Peyer's patch (tissue), 4 donors: ENCODE data around the gene NONO.

Experiments
- CTCF ChIP-seq, 6 experiments: fragments of 450-650 bp in 4 of 6; fragments of 200-600 bp in 2 of 6; sonication (generic) in 1 of 6; IDR thresholded peaks; one replicate each; pipeline ENCODE4 v1.5.1; 2017 to 2019; ENCODE audit warnings: antibody characterized with exemption in 6 of 6, mild to moderate bottlenecking in 3 of 6, moderate library complexity in 1 of 6
- POLR2A ChIP-seq, 2 donors: fragments of 450-650 bp; IDR thresholded peaks; one replicate each; pipeline ENCODE4 v1.5.1; 2017; ENCODE audit warnings: antibody characterized with exemption in 2 of 2, mild to moderate bottlenecking in 2 of 2, moderate library complexity in 2 of 2

GRCh38 chrX:71296806-71297205 is 13.4 kb downstream of the NONO start:
- TF ChIP-seq CTCF (IDR thresholded peaks at IDR 0.05), result no peak
- TF ChIP-seq POLR2A (IDR thresholded peaks at IDR 0.05), result no peak
